Measurements from ENCODE around the gene WDR4. TPM values are rescaled to one million over a fixed set of nuclear protein-coding genes. Genes with fewer than 3 reads are reported as not detected.

WDR4 gene
- total RNA-seq, 2 experiments from 2014 or later = 39.8 to 39.9 TPM

Other genes with a start within 250 kb of the WDR4 start
- 1 to 10 TPM; 7.5 to 8.6 TPM for gene PDE9A, start 225.9 kb downstream of the WDR4 start, total RNA-seq
- 10 to 100 TPM; 16.1 to 17.3 TPM for gene NDUFV3, start 13.8 kb upstream of the WDR4 start, total RNA-seq
- under 1 TPM in 1 of 2 experiments, not detected in 1; 0.07 TPM for gene ERVH48-1, start 46.1 kb upstream of the WDR4 start, total RNA-seq
- 10 to 100 TPM; 16.9 to 18.0 TPM for gene PKNOX1, start 95.0 kb upstream of the WDR4 start, total RNA-seq
- 10 to 100 TPM; 54.7 to 63.6 TPM for gene CBS, start 196.3 kb upstream of the WDR4 start, total RNA-seq
- gene U2AF1, start 228.0 kb upstream of the WDR4 start, total RNA-seq = 10 to 100 TPM; 38.5 to 50.5 TPM

All from activated CD4-positive, alpha-beta memory T cell treated with anti-CD3 and anti-CD28 coated beads for 36 hours (primary cell).